Neural progenitor cell (in vitro differentiated cells): ENCODE results near the gene BIN2. TPM values are rescaled to one million over a fixed set of nuclear protein-coding genes. Genes with fewer than 3 reads are reported as not detected.

Source experiments
- DNase-seq: peaks from one replicate; pipeline ENCODE4 v3.0.0-alpha.2; 2016; ENCODE audit warnings: low spot score
- H2AFZ ChIP-seq: fragments of 200-600 bp; sonication (generic); replicated peaks from 2 replicates; pipeline ENCODE4 v1.6.1; 2016; ENCODE audit warnings: antibody characterized with exemption
- H3F3A ChIP-seq: fragments of 200-600 bp; sonication (generic); 2 replicates; pipeline ENCODE4 v1.6.1; 2016; ENCODE audit warnings: antibody characterized with exemption, low read depth
- H3K27ac ChIP-seq: fragments of 200-600 bp; sonication (generic); 2 replicates; pipeline ENCODE4 v1.5.1; 2016; ENCODE audit warnings: mild to moderate bottlenecking
- H3K27me3 ChIP-seq: fragments of 200-600 bp; sonication (generic); 2 replicates; pipeline ENCODE4 v1.6.1; 2016; ENCODE audit warnings: mild to moderate bottlenecking, moderate library complexity
- H3K36me3 ChIP-seq: fragments of 200-600 bp; sonication (generic); 2 replicates; pipeline ENCODE4 v1.5.1; 2016
- H3K4me1 ChIP-seq: fragments of 200-600 bp; sonication (generic); 2 replicates; pipeline ENCODE4 v1.6.1; 2016; ENCODE audit warnings: mixed run types
- H3K4me2 ChIP-seq: fragments of 200-600 bp; sonication (generic); 2 replicates; pipeline ENCODE4 v1.6.1; 2016
- H3K4me3 ChIP-seq: fragments of 200-600 bp; sonication (generic); 2 replicates; pipeline ENCODE4 v1.5.1; 2016
- H3K79me2 ChIP-seq: fragments of 200-600 bp; sonication (generic); 2 replicates; pipeline ENCODE4 v1.6.1; 2016; ENCODE audit warnings: low read depth
- H3K9ac ChIP-seq: fragments of 200-600 bp; sonication (generic); 2 replicates; pipeline ENCODE4 v1.6.1; 2016
- H3K9me3 ChIP-seq: fragments of 200-600 bp; sonication (generic); 2 replicates; pipeline ENCODE4 v1.5.1; 2016; ENCODE audit warnings: low read depth
- H4K20me1 ChIP-seq: fragments of 200-600 bp; sonication (generic); 2 replicates; pipeline ENCODE4 v1.6.1; 2016; ENCODE audit warnings: low read depth
- H3K27ac Mint-ChIP-seq: 3 replicates; pipeline ENCODE4 v1.8.0; 2021; ENCODE audit warnings: mixed read lengths
- H3K27me3 Mint-ChIP-seq: 2 replicates; pipeline ENCODE4 v1.8.0; 2022; ENCODE audit warnings: low read depth, mild to moderate bottlenecking, inconsistent platforms, moderate library complexity, mixed read lengths; ENCODE audit not compliant: insufficient read depth
- H3K36me3 Mint-ChIP-seq: 3 replicates; pipeline ENCODE4 v1.8.0; 2021; ENCODE audit warnings: mixed read lengths
- H3K4me1 Mint-ChIP-seq: 3 replicates; pipeline ENCODE4 v1.8.0; 2021; ENCODE audit warnings: mixed read lengths
- H3K4me3 Mint-ChIP-seq: 3 replicates; pipeline ENCODE4 v1.8.0; 2021; ENCODE audit warnings: mild to moderate bottlenecking, moderate library complexity, mixed read lengths
- H3K9me3 Mint-ChIP-seq: 3 replicates; pipeline ENCODE4 v1.8.0; 2020; ENCODE audit warnings: mixed read lengths
- CTCF ChIP-seq: fragments of 200-600 bp; sonication (generic); IDR thresholded peaks from 2 replicates; pipeline ENCODE4 v1.5.1; 2017; ENCODE audit warnings: antibody characterized with exemption, mild to moderate bottlenecking
- EZH2 ChIP-seq: fragments of 200-600 bp; sonication (generic); IDR thresholded peaks from 2 replicates; pipeline ENCODE4 v1.6.1; 2017; ENCODE audit warnings: antibody characterized with exemption, mild to moderate bottlenecking, moderate library complexity
- EZH2phosphoT487 ChIP-seq: fragments of 200-600 bp; sonication (generic); IDR thresholded peaks from 2 replicates; pipeline ENCODE4 v1.6.1; 2017; ENCODE audit warnings: antibody characterized with exemption
- total RNA-seq: library from RNA; depleted of rRNA; stranded (reverse); fragments of >200 nt; gene quantifications from 2 replicates; pipeline ENCODE4 v1.2.3, GENCODE V29; 2015; ENCODE audit warnings: low replicate concordance

BIN2 gene
- total RNA-seq, 1 donor from 2014 or later, result 0.52 TPM

- TF ChIP-seq EZH2, result no peak
- TF ChIP-seq EZH2phosphoT487, result no peak
- TF ChIP-seq CTCF, result no peak
- H2AFZ ChIP-seq, result no peak overlapping the region
- peaks cover 4% of the 10 kb centered on the region for H3K27me3 Mint-ChIP-seq
- H3K36me3 ChIP-seq, result no peaks in the 10 kb centered on the region
- no peak overlapping the region for H3K9ac ChIP-seq
- H3K4me1 ChIP-seq, result peaks cover 53% of the 10 kb centered on the region
- peaks cover 23% of the 10 kb centered on the region for H3K4me1 Mint-ChIP-seq
- H3K9me3 ChIP-seq, result no peaks in the 10 kb centered on the region
- H3K79me2 ChIP-seq, result no peaks in the 10 kb centered on the region
- no peaks in the 10 kb centered on the region for H4K20me1 ChIP-seq
- no peak for DNase-seq
- no peaks in the 10 kb centered on the region for H3K27me3 ChIP-seq
- peak overlapping the region; percentile 43 for H3K27ac ChIP-seq
- no peaks in the 10 kb centered on the region for H3K36me3 Mint-ChIP-seq
- H3K27ac Mint-ChIP-seq, result peak overlapping the region; percentile 66
- no peak overlapping the region for H3K4me3 ChIP-seq
- H3K9me3 Mint-ChIP-seq, result peaks cover 2% of the 10 kb centered on the region
- H3K4me2 ChIP-seq, result no peak overlapping the region
- H3K4me3 Mint-ChIP-seq, result no peak overlapping the region
- peaks cover 45% of the 10 kb centered on the region for H3F3A ChIP-seq
Measured at GRCh38 chr12:51323317-51323960, 535 bp downstream of the BIN2 start.

GRCh38 chr12:51322452-51322851 lies 1.5 kb downstream of the BIN2 start:
- Histone ChIP-seq H3K9me3 (no peaks in the 10 kb centered on the region), H3K27me3 (no peaks in the 10 kb centered on the region), H3K9ac (no peak overlapping the region), H3F3A (peaks cover 45% of the 10 kb centered on the region), H3K4me1 (peaks cover 54% of the 10 kb centered on the region), H3K4me2 (no peak overlapping the region), H3K79me2 (no peaks in the 10 kb centered on the region), H4K20me1 (no peaks in the 10 kb centered on the region), H3K27ac (peak overlapping the region; percentile 99), H3K36me3 (no peaks in the 10 kb centered on the region), H3K4me3 (no peak overlapping the region), H2AFZ (peak overlapping the region; percentile 53)
- DNase-seq, result no peak
- Mint-ChIP-seq H3K4me1 (peaks cover 23% of the 10 kb centered on the region), H3K4me3 (no peak overlapping the region), H3K36me3 (no peaks in the 10 kb centered on the region), H3K9me3 (peaks cover 2% of the 10 kb centered on the region), H3K27ac (no peak overlapping the region), H3K27me3 (peaks cover 7% of the 10 kb centered on the region)
- TF ChIP-seq EZH2, result no peak

- TF ChIP-seq EZH2phosphoT487, result no peak
- no peak for TF ChIP-seq EZH2
- no peak for TF ChIP-seq CTCF
- Histone ChIP-seq H3K79me2 (no peaks in the 10 kb centered on the region), H3F3A (peaks cover 41% of the 10 kb centered on the region), H3K27me3 (no peaks in the 10 kb centered on the region), H3K4me2 (no peak overlapping the region), H3K4me3 (no peak overlapping the region), H3K27ac (peak overlapping the region; percentile 99), H4K20me1 (no peaks in the 10 kb centered on the region), H2AFZ (no peak overlapping the region), H3K36me3 (no peaks in the 10 kb centered on the region), H3K4me1 (peaks cover 52% of the 10 kb centered on the region), H3K9ac (no peak overlapping the region), H3K9me3 (no peaks in the 10 kb centered on the region)
- peak overlapping the region; percentile 10 for H3K27ac Mint-ChIP-seq
- H3K4me1 Mint-ChIP-seq, result peaks cover 19% of the 10 kb centered on the region
- peaks cover 2% of the 10 kb centered on the region for H3K9me3 Mint-ChIP-seq
- no peak for DNase-seq
- H3K27me3 Mint-ChIP-seq, result peaks cover 7% of the 10 kb centered on the region
- no peak overlapping the region for H3K4me3 Mint-ChIP-seq
- no peaks in the 10 kb centered on the region for H3K36me3 Mint-ChIP-seq
Measured at GRCh38 chr12:51321882-51322281, 2.1 kb downstream of the BIN2 start.

- Mint-ChIP-seq H3K36me3 (no peaks in the 10 kb centered on the region), H3K4me1 (peaks cover 16% of the 10 kb centered on the region), H3K27me3 (peaks cover 9% of the 10 kb centered on the region), H3K4me3 (peak overlapping the region; percentile 25), H3K9me3 (peaks cover 2% of the 10 kb centered on the region), H3K27ac (peak overlapping the region; percentile 81)
- Histone ChIP-seq H3K79me2 (no peaks in the 10 kb centered on the region), H3K27me3 (no peaks in the 10 kb centered on the region), H3K36me3 (no peaks in the 10 kb centered on the region), H3K9ac (peak overlapping the region; percentile 11), H3K4me1 (peaks cover 48% of the 10 kb centered on the region), H4K20me1 (no peaks in the 10 kb centered on the region), H3K27ac (peak overlapping the region; percentile 99), H3K4me3 (peak overlapping the region; percentile 15), H2AFZ (no peak overlapping the region), H3K4me2 (peak overlapping the region; percentile 67), H3K9me3 (no peaks in the 10 kb centered on the region), H3F3A (peaks cover 37% of the 10 kb centered on the region)
- no peak for TF ChIP-seq EZH2phosphoT487
- no peak for TF ChIP-seq EZH2
- no peak for TF ChIP-seq CTCF
- peak; percentile 86 for DNase-seq
Measured at GRCh38 chr12:51320695-51321320, 3.2 kb downstream of the BIN2 start.
